Kidney (tissue), 14 donors: ENCODE measurements around the gene UBN1. TPM values are rescaled to one million over a fixed set of nuclear protein-coding genes. Genes with fewer than 3 reads are reported as not detected.

Source experiments
- DNase-seq, 5 donors: peaks; one replicate each; pipeline ENCODE4 v3.0.0-alpha.2; 2013 to 2020
- FAIRE-seq: peaks from 2 replicates; lab custom pipeline; 2012; peaks lifted over from hg19 to GRCh38; lab: Jason Lieb, UNC
- H3K27ac ChIP-seq, 2 donors: one replicate each; pipeline ENCODE4 v1.7.0; 2013; ENCODE audit warnings: low read depth in 2 of 2, low read length in 2 of 2, inconsistent platforms in 1 of 2
- H3K27me3 ChIP-seq: one replicate; pipeline ENCODE4 v1.7.1; 2013; ENCODE audit warnings: low read length, inconsistent platforms; ENCODE audit not compliant: control insufficient read depth, insufficient read depth
- H3K36me3 ChIP-seq, 3 donors: one replicate each; pipeline versions ENCODE4 v1.7.0 to v1.7.1; 2013; ENCODE audit warnings: low read length in 3 of 3, control low read depth in 1 of 3, inconsistent platforms in 1 of 3; ENCODE audit not compliant: insufficient read depth in 3 of 3, control insufficient read depth in 2 of 3
- H3K4me1 ChIP-seq, 3 donors: one replicate each; pipeline versions ENCODE4 v1.7.0 to v1.7.1; 2013; ENCODE audit warnings: low read length in 3 of 3, inconsistent platforms in 1 of 3, low read depth in 1 of 3; ENCODE audit not compliant: control insufficient read depth in 2 of 3, insufficient read depth in 2 of 3
- H3K4me3 ChIP-seq, 3 donors: one replicate each; pipeline versions ENCODE4 v1.7.0 to v1.8.1; 2013; ENCODE audit warnings: low read length in 3 of 3, control low read depth in 1 of 3, inconsistent platforms in 1 of 3
- H3K9ac ChIP-seq, 3 donors: one replicate each; pipeline versions ENCODE4 v1.7.0 to v1.7.1; 2013; ENCODE audit warnings: low read length in 3 of 3, control low read depth in 1 of 3, inconsistent platforms in 1 of 3
- H3K9me3 ChIP-seq, 3 donors: one replicate each; pipeline versions ENCODE4 v1.7.0 to v1.7.1; 2013; ENCODE audit warnings: low read length in 3 of 3, control low read depth in 1 of 3, inconsistent platforms in 1 of 3; ENCODE audit not compliant: control insufficient read depth in 2 of 3, insufficient read depth in 1 of 3
- intact Hi-C: fragments of 100-400 bp; cut with DNase I; formaldehyde crosslinking; loops from one replicate; pipeline ENCODE4 v1.11.1; 2022
- polyA plus RNA-seq: library from polyadenylated mRNA; stranded (reverse); fragments of 350-450 nt; fragmentation: Illumina TruSeq; extraction: RNeasy Lipid Tissue Mini Kit (QIAGEN cat#74804); gene quantifications from one replicate; pipeline ENCODE4 v1.2.3, GENCODE V29; 2014; ENCODE audit warnings: low read depth, low replicate concordance; ENCODE audit not compliant: insufficient read depth
- total RNA-seq: library from RNA; stranded (reverse); fragmentation: NEBNext Ultra II Directional; extraction: Animal tissue kit (Norgen Biotek cat#: 25700); gene quantifications from one replicate; pipeline ENCODE4 v1.2.1, GENCODE V29; 2021
- TF ChIP-seq, protein P1 (sequence below): IDR thresholded peaks from 3 replicates; pipeline ENCODE4 v1.5.1; 2012; ENCODE audit warnings: mild to moderate bottlenecking, moderate library complexity, borderline replicate concordance; ENCODE audit not compliant: insufficient read depth; ENCODE audit errors: extremely low read depth
- donor health status: control.
- donor health status: control.
- donor health status: control.
- donor health status: control.
- donor health status: control.
- donor health status: DM: yes; HTN: yes; CAD: no.
- donor health status: Normal renal cell carcinoma (clear cell type).

The UBN1 gene
- total and polyA plus RNA-seq, 2 donors from 2014 or later: 6.1 to 28.6 TPM

DNA sequence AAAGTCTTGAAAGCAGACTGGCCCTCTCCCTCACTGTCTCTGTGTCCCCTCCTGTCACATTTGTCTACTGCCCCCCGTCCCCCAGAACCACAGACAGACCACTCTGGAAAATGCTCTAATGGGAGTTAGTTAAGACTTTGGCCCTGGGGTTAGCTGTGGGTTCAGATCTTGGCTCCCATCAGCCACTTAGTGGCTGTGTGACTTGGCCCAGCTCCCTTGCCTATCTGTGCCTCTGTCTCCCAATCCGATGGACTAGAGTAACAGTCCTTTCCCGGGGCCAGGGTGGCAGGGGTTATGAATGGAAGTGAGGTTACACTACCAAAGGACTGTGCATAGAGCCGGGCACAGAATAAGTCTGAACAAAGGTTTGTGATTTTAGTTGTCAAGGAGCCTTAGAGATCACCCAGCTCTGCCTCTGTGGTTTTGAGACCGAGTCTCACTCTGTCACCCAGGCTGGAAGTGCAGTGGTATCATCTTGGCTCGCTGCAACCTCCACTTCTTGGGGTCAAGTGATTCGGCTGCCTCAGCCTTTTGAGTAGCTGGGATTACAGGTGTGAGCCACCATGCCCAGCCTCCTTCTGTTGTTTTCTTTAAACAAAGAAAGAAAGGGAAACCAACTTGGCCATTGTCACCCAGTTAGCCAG, 66.0 kb downstream of the UBN1 start:
- no peak overlapping the region for H3K9ac ChIP-seq
- intact Hi-C loops: no loop called here
- H3K27ac ChIP-seq: no peak overlapping the region
- DNase-seq (no peak), FAIRE-seq (no peak)
- no peaks in the 10 kb centered on the region for H3K36me3 ChIP-seq
- no peak overlapping the region for H3K4me3 ChIP-seq
- TF ChIP-seq, protein P1, sequence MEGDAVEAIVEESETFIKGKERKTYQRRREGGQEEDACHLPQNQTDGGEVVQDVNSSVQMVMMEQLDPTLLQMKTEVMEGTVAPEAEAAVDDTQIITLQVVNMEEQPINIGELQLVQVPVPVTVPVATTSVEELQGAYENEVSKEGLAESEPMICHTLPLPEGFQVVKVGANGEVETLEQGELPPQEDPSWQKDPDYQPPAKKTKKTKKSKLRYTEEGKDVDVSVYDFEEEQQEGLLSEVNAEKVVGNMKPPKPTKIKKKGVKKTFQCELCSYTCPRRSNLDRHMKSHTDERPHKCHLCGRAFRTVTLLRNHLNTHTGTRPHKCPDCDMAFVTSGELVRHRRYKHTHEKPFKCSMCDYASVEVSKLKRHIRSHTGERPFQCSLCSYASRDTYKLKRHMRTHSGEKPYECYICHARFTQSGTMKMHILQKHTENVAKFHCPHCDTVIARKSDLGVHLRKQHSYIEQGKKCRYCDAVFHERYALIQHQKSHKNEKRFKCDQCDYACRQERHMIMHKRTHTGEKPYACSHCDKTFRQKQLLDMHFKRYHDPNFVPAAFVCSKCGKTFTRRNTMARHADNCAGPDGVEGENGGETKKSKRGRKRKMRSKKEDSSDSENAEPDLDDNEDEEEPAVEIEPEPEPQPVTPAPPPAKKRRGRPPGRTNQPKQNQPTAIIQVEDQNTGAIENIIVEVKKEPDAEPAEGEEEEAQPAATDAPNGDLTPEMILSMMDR: no peak
- H3K27me3 ChIP-seq: no peaks in the 10 kb centered on the region
- no peaks in the 10 kb centered on the region for H3K4me1 ChIP-seq
- H3K9me3 ChIP-seq: no peaks in the 10 kb centered on the region

DNA sequence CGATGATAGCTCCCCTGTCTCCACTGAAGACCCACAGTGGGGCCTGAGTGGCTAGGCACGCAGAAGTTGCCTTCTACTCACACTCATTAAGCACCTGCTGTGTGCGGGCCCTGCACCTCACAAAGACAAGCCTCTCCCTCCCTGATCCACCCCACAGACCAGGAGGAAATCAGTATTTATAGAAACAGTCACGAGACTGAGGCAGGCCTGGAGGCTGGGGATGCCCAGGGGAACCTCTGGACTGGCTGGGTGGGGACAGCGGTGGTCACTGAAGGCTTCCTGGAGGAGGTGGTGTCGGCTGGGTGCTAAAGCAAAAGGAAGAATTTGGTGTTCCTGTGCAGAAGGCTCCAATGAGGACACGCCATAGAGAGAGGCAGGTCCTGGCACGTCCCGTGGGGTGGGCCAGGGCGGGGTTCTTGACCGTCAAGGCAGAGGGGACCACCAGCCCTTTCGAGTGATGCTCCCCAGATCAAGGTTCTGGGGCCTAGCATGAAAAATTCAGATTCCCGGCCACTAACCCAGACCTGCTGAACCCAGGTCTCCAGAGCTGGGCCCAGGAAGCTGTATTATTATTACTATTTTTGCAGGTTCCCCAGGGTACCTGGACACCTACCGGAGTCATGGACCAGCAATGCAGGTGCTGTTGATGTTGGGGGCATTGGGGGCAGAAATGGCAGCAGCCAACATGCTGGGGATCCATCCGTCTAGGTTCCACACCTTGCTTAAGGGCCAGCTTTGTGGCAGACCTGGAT, 66.7 kb downstream of the UBN1 start:
- no peaks in the 10 kb centered on the region for H3K27me3 ChIP-seq
- H3K36me3 ChIP-seq: no peaks in the 10 kb centered on the region
- no peak for FAIRE-seq
- DNase-seq: no peak
- H3K9ac ChIP-seq: no peak overlapping the region
- TF ChIP-seq, protein P1: no peak
- H3K4me3 ChIP-seq: no peak overlapping the region
- no peaks in the 10 kb centered on the region for H3K4me1 ChIP-seq
- intact Hi-C loops: no loop called here
- no peak overlapping the region for H3K27ac ChIP-seq
- no peaks in the 10 kb centered on the region for H3K9me3 ChIP-seq

GRCh38 chr16:4914528-4915225, 67.4 kb downstream of the UBN1 start:
- TF ChIP-seq, protein P1: no peak
- Histone ChIP-seq H3K4me3 (no peak overlapping the region), H3K9me3 (no peaks in the 10 kb centered on the region), H3K4me1 (no peaks in the 10 kb centered on the region), H3K27me3 (no peaks in the 10 kb centered on the region), H3K27ac (no peak overlapping the region), H3K36me3 (no peaks in the 10 kb centered on the region), H3K9ac (no peak overlapping the region)
- DNase-seq (no peak), FAIRE-seq (no peak)
- intact Hi-C loops: no loop called here
